Kasumi-1 (cell line): Measurements from ENCODE around the gene RNU4-1.

Experiments
- DNase-seq, 2 experiments: peaks; one replicate each; lab custom pipeline; 2025; lab: John Stamatoyannopoulos, UW

Gene RNU4-1

GRCh38 chr12:120290609-120291305 is 2.3 kb downstream of the RNU4-1 start:
- peak; percentile 16 to 35 for DNase-seq

- DNase-seq, result no peak
Measured at GRCh38 chr12:120287491-120287890, 5.5 kb downstream of the RNU4-1 start.

- no peak for DNase-seq
Measured at GRCh38 chr12:120286768-120287490, 6.1 kb downstream of the RNU4-1 start.

GRCh38 chr12:120284381-120284780 is 8.7 kb downstream of the RNU4-1 start:
- no peak for DNase-seq

- DNase-seq, result no peak
Measured at GRCh38 chr12:120283318-120283717, 9.7 kb downstream of the RNU4-1 start.

GRCh38 chr12:120278137-120279069 is 14.6 kb downstream of the RNU4-1 start:
- no peak for DNase-seq

GRCh38 chr12:120276734-120277133 is 16.3 kb downstream of the RNU4-1 start:
- no peak for DNase-seq

GRCh38 chr12:120267736-120268135 is 25.3 kb downstream of the RNU4-1 start:
- DNase-seq, result no peak

- no peak for DNase-seq
Measured at GRCh38 chr12:120266180-120266870, 26.7 kb downstream of the RNU4-1 start.

- DNase-seq, result peak; percentile 67 to 68
Measured at GRCh38 chr12:120265473-120266179, 27.4 kb downstream of the RNU4-1 start, which contains the start of gene PXN. Gene PXN, minus strand, starts transcription at chr12:120265730. Its CDS starts 101 bp downstream, at chr12:120265629.

- DNase-seq, result no peak
Measured at GRCh38 chr12:120264904-120265472, 28.0 kb downstream of the RNU4-1 start.

GRCh38 chr12:120264086-120264903 is 28.7 kb downstream of the RNU4-1 start:
- DNase-seq, result no peak

- no peak for DNase-seq
Measured at GRCh38 chr12:120263748-120264085, 29.3 kb downstream of the RNU4-1 start.

GRCh38 chr12:120262852-120263747 is 29.9 kb downstream of the RNU4-1 start:
- no peak for DNase-seq

GRCh38 chr12:120261951-120262851 is 30.8 kb downstream of the RNU4-1 start:
- DNase-seq, result no peak

GRCh38 chr12:120260607-120261006 is 32.4 kb downstream of the RNU4-1 start:
- no peak for DNase-seq

GRCh38 chr12:120259418-120260202 is 33.4 kb downstream of the RNU4-1 start:
- DNase-seq, result no peak
